HEK293T (cell line): ENCODE measurements around the gene ALK.

Source experiments
- BHLHE40 ChIP-seq: fragments of 450-650 bp; IDR thresholded peaks from 2 replicates; pipeline ENCODE4 v1.6.1; 2016; ENCODE audit warnings: mild to moderate bottlenecking, moderate library complexity, borderline replicate concordance
- FOXM1 ChIP-seq: fragments of 450-650 bp; IDR thresholded peaks from 2 replicates; pipeline ENCODE4 v1.6.1; 2017; ENCODE audit warnings: mild to moderate bottlenecking, borderline replicate concordance
- SP1 ChIP-seq: fragments of 450-650 bp; IDR thresholded peaks from 2 replicates; pipeline ENCODE4 v1.6.1; 2017
- TARDBP ChIP-seq: fragments of 450-650 bp; IDR thresholded peaks from 2 replicates; pipeline ENCODE4 v1.6.1; 2016
- TF ChIP-seq, protein P1 (sequence below): fragments of 450-650 bp; IDR thresholded peaks from 2 replicates; pipeline ENCODE4 v1.6.1; 2016

- TF ChIP-seq TARDBP (no peak), SP1 (no peak), BHLHE40 (no peak), FOXM1 (no peak)
- TF ChIP-seq, protein P1, sequence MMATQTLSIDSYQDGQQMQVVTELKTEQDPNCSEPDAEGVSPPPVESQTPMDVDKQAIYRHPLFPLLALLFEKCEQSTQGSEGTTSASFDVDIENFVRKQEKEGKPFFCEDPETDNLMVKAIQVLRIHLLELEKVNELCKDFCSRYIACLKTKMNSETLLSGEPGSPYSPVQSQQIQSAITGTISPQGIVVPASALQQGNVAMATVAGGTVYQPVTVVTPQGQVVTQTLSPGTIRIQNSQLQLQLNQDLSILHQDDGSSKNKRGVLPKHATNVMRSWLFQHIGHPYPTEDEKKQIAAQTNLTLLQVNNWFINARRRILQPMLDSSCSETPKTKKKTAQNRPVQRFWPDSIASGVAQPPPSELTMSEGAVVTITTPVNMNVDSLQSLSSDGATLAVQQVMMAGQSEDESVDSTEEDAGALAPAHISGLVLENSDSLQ: no peak
These were observed 670.4 kb downstream of the ALK start for GRCh38 chr2:29250977-29251376.
